HuH-7 (cell line): ENCODE measurements around the gene GJA8.
"Not testable (repeated sequence)": the region's sequence is repeated elsewhere in the genome, so short reads cannot be mapped to it uniquely, and the experiment has no call there.

ENCODE experiments used
- DNase-seq: peaks from one replicate; pipeline ENCODE4 v3.0.0; 2011; ENCODE audit warnings: low spot score

GJA8 gene

DNA sequence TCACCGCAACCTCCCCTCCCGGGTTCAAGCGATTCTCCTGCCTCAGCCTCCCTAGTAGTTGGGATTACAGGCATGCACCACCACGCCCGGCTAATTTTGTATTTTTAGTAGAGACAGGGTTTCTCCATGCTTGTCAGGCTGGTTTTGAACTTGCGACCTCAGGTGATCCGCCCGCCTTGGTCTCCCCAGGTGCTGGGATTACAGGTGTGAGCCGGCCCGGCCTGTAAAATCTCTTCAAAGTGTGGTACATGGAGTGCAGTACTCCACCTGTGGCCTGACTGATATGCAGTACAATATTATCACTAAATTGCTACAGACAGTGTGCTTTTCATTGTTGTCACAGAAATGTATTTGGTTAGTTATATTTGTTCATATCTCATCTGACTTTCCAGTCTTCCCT lies 25.1 kb downstream of the GJA8 start:
- DNase-seq: not testable (repeated sequence)

DNA sequence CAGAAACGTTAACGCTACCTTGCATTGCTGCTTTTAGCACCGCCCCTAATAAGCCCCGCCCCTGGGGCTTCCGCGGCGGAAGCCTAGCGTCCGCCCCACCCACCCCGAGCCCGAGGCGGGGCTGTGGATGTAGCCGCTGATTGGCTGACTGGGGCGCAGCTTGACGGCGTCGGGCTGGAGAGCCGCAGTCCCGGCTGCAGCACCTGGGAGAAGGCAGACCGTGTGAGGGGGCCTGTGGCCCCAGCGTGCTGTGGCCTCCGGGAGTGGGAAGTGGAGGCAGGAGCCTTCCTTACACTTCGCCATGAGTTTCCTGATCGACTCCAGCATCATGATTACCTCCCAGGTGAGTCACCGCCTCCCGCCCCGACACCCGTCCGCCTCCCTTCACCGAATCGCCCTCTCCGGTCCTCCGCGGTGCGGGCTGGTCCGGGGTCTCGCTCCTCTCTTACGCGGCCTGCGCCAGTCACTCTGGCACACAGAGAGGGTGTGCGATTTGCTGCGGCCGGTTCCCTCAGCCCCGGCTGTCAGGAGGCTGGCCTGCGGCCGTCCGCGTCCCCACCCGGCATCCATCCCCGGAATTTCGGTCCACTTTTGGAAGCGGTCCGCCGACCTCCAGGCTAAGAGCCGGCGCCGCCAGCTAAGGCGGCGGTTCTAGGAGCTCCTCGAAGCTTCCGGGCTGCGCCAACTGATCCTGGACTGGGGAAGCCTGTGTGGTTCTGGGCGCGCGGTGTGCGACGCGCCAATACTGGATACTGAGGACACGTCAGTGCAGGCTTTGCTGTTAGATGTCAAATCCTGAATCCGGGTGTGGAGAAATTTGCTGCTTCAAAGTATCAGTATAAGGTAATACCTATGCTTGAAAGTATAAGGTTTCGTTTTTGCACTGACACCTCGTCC lies 25.9 kb downstream of the GJA8 start, which contains the start of gene GPR89B:
Gene GPR89B (plus strand): TSS at position 185 of the 897 bp plus-strand sequence. CDS start 117 bp downstream, at position 302.
- peak; percentile 52 for DNase-seq

DNA sequence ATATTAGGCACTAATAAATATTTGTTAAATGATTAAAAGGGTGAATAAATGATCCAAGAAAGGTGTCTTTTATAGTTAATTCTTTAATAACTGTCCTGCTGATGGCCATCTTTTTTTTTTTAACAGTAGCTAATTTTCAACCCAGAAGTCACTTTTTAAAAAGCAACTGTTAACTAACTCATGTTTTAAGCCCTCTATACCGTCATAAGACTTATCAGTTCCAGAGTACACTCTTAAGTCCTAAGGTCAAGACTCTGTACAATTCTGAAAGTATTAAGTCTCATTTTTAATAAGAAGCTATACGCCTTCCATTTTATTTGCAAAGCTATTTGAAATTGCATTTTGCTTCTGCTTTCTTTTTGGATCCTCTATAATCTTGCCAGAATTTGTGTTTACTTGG lies 28.5 kb downstream of the GJA8 start:
- DNase-seq: not testable (repeated sequence)

DNA sequence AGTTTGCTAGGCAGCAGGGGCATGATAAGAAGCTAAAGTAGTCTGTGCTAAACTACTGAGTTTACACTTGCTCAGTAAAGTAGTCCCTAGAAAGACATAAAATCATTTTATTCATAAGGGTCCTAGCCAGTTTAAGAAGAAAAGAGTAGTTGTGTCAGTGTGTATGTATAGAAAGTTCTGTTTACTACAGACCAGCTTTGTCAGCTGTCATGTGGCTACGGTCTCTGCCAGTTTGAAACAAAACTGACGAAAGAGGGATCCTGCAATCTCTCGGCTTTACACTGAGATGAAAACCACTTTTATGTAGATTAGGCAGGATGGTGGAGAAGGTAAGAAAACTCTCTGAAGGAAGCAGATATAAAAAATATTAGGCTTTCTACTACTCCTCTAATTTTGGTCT lies 32.7 kb downstream of the GJA8 start:
- not testable (repeated sequence) for DNase-seq

DNA sequence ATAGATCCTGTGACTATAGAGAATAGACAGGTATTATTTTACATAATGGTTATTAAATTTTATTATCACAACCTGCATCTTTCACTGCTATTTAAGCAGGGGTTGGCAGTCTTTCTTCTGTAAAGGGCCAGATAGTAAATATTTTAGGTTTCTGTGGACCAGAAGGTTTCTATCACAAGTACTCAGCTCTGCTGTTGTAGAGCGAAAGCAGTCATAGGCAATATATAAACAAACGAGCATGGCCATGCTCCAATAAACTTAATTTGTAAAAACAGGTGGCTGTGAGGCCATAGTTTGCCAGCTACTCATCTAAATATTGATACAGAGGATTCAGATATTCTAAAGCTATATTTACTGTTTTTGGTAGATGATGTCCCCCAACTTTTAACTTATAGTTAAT lies 37.9 kb downstream of the GJA8 start:
- DNase-seq: not testable (repeated sequence)

DNA sequence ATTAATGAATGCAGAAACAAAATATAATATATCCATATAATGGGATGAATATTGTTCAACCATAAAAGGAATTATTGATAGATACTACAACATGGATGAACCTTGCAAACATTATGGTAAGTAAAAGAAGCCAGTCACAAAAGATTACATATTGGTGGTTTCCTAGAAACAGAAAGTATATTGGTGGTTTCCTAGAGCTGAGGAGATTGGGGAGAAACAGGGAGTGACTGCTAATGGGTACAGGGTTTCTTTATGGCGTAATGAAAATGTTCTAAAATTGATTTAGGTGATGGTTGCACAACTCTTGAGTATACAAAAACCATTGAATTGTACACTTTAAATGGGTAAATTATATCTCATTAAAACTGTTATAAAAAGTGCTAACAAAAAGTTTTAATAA lies 40.0 kb downstream of the GJA8 start:
- DNase-seq: not testable (repeated sequence)

DNA sequence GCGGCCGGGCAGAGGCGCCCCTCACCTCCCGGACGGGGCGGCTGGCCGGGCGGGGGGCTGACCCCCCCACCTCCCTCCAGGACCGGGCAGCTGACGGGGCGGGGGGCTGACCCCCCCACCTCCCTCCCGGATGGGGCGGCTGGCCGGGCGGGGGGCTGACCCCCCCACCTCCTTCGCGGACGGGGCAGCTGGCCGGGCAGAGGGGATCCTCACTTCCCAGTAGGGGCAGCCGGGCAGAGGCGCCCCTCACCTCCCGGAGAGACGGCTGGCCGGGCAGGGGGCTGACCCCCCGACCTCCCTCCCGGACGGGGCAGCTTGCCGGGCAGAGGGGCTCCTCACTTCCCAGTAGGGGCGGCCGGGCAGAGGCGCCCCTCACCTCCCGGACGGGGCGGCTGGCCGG lies 46.9 kb downstream of the GJA8 start:
- DNase-seq: not testable (repeated sequence)
